Heart right ventricle (tissue), 16 donors: ENCODE data around the gene NDUFS6. TPM values are rescaled to one million over a fixed set of nuclear protein-coding genes. Genes with fewer than 3 reads are reported as not detected.

Experiments
- ATAC-seq, 8 donors: fragments of 200-7000 bp; cut with Tn5 transposase; one replicate each; pipeline ENCODE4 v1.9.1; 2020; ENCODE audit warnings: mild to moderate bottlenecking in 8 of 8, moderate library complexity in 8 of 8, moderate number of reproducible peaks in 1 of 8
- DNase-seq, 2 donors: peaks; one replicate each; pipeline ENCODE4 v3.0.0-alpha.2; 2020
- H3K27ac ChIP-seq, 10 donors: fragments of 200-600 bp; sonication (generic) in 2 of 10; one replicate each; pipeline versions ENCODE4 v1.5.0 to v1.8.0; 2020 to 2022; ENCODE audit warnings: mild to moderate bottlenecking in 3 of 10
- H3K27me3 ChIP-seq, 7 donors: fragments of 200-600 bp; one replicate each; pipeline ENCODE4 v1.8.0; 2021 to 2022; ENCODE audit warnings: mild to moderate bottlenecking in 2 of 7
- H3K36me3 ChIP-seq, 9 donors: fragments of 200-600 bp; sonication (generic) in 1 of 9; one replicate each; pipeline versions ENCODE4 v1.5.0 to v1.8.0; 2020 to 2022; ENCODE audit warnings: mild to moderate bottlenecking in 2 of 9
- H3K4me1 ChIP-seq, 9 donors: fragments of 200-600 bp; sonication (generic) in 1 of 9; one replicate each; pipeline versions ENCODE4 v1.5.0 to v1.8.0; 2020 to 2022; ENCODE audit warnings: mild to moderate bottlenecking in 4 of 9
- H3K4me3 ChIP-seq, 10 donors: fragments of 200-600 bp; sonication (generic) in 2 of 10; one replicate each; pipeline versions ENCODE4 v1.5.0 to v1.8.0; 2020 to 2022; ENCODE audit warnings: mild to moderate bottlenecking in 7 of 10, moderate library complexity in 2 of 10
- H3K9me3 ChIP-seq, 11 donors: fragments of 200-600 bp in 10 of 11; sonication (generic) in 2 of 11; one replicate each; pipeline versions ENCODE4 v1.5.0 to v1.8.0; 2013 to 2022; ENCODE audit warnings: mild to moderate bottlenecking in 2 of 11, control low read depth in 1 of 11, moderate library complexity in 1 of 11
- WGBS, 2 donors: extraction: QIAGEN DNeasy Blood & Tissue Kit; methylation state at CpG; one replicate each; pipeline ENCODE4 v1.1.7; 2013; ENCODE audit warnings: inconsistent platforms in 1 of 2; 5-methylcytosine and 5-hydroxymethylcytosine counted together
- intact Hi-C, 10 donors: fragments of 100-400 bp; cut with DNase I; formaldehyde crosslinking; loops; one replicate each; pipeline versions ENCODE4 v1.11.1 to v1.14.2; 2022
- polyA plus RNA-seq, 2 donors: library from polyadenylated mRNA; stranded (reverse); fragments of 200-250 nt; gene quantifications; one replicate each; pipeline ENCODE4 v1.2.3, GENCODE V29; 2013
- total RNA-seq, 10 donors: library from RNA; stranded (reverse); fragmentation: NEBNext Ultra II Directional in 3 of 10; extraction: Animal tissue kit (Norgen Biotek cat#: 25700) in 3 of 10; gene quantifications; one replicate each; pipeline versions ENCODE4 v1.2.1 to v1.2.4, GENCODE V29; 2021 to 2023
- TF ChIP-seq, protein P1 (sequence below), 9 donors: fragments of 200-600 bp; sonication (generic) in 2 of 9; IDR thresholded peaks; one replicate each; pipeline versions ENCODE4 v1.5.0 to v1.8.0; 2021 to 2022; ENCODE audit warnings: antibody characterized with exemption in 9 of 9, mild to moderate bottlenecking in 5 of 9, moderate library complexity in 1 of 9
- donor health status: Arrhythmogenic right ventricular cardiomyopathy.
- donor health status: ischemic (EF 13 %, LVEDD 7.1; RV severe dilation, severe dysfunction).
- donor health status: healthy with polysubstance abuse.
- donor health status: DM: no; HTN: yes; CAD: no.
- donor health status: DM: no; HTN: no; CAD: no.
- donor health status: ischemic (EF 25% LVEDD 6.9; RV normal size, moderate dysfunction).
- donor health status: ischemic (EF 25% LVEDD 5.7; RV mildly dilated, moderate dysfunction).
- donor health status: healthy.
- donor health status: DM: yes; HTN: yes; CAD: no.
- donor health status: Ischemic cardiomyopathy.
- donor health status: ischemic (EF 35%, LVEDD 5.7; RV mildly dilated, moderate dysfunction).
- donor health status: nonischemic (EF 11% LVEDD 7.7; RV severe dilation, severe dysfunction).
- donor health status: DM: yes; HTN: yes; CAD: no.
- donor health status: PGD.
- donor health status: ischemic (EF 29% LVEDD 5.4; RV normal size, mild dysfunction).
- donor health status: nonischemic (EF 23%, LVEDD 6.1; RV moderate dilation, normal function).

The NDUFS6 gene
- total and polyA plus RNA-seq, 12 donors, result 60.2 to 198 (median 87.9) TPM

DNA sequence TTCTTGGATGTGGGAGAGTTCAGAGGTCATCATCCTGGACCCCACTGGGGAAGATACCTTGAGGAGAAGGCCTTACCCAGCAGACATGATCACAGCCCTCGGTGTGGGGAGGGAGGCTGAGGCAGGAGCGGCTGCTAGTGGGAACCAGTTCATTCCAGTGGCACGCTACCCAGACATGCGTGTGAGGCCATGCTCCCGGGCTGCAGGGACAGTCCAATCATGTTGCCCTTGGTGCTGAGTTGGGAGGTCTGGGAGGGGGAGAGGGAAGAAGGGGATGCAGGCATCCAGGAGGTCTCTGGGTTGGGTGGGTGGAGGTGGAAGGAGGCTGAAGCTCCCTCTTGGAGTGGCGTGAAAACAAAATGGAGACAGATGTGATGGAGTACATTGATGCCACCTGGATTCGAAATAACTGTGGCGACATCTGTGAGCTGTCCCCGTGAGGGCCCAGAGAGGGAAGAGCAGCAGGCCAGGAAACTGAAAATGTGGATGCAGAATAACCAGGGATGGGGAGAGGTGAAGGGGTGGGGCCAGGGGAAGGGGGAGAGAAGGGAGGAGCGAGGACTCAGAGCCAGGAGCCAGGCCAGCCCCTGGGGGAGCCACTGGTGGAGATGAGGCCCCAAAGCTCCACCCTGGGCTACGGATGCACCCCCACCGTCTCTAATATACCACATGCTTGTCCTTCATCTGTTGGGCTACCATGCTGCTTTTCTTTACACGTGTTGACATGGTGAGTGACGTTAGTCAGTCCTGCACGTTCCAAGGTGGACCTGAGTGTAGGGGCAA is 16.2 kb downstream of the NDUFS6 start:
- DNase-seq (no peak), ATAC-seq (peak in 1 of 8 donors; percentile 24)
- peaks cover 5 to 98% (median 52%) of the 10 kb centered on the region in 9 donors for H3K36me3 ChIP-seq
- H3K9me3 ChIP-seq, result peaks cover 0 to 6% (median 0%) of the 10 kb centered on the region in 11 donors
- TF ChIP-seq, protein P1, sequence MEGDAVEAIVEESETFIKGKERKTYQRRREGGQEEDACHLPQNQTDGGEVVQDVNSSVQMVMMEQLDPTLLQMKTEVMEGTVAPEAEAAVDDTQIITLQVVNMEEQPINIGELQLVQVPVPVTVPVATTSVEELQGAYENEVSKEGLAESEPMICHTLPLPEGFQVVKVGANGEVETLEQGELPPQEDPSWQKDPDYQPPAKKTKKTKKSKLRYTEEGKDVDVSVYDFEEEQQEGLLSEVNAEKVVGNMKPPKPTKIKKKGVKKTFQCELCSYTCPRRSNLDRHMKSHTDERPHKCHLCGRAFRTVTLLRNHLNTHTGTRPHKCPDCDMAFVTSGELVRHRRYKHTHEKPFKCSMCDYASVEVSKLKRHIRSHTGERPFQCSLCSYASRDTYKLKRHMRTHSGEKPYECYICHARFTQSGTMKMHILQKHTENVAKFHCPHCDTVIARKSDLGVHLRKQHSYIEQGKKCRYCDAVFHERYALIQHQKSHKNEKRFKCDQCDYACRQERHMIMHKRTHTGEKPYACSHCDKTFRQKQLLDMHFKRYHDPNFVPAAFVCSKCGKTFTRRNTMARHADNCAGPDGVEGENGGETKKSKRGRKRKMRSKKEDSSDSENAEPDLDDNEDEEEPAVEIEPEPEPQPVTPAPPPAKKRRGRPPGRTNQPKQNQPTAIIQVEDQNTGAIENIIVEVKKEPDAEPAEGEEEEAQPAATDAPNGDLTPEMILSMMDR (IDR thresholded peaks at IDR 0.05), result no peak
- H3K4me1 ChIP-seq, result no peaks in the 10 kb centered on the region
- H3K27me3 ChIP-seq, result no peaks in the 10 kb centered on the region
- no peak overlapping the region for H3K27ac ChIP-seq
- no peak overlapping the region for H3K4me3 ChIP-seq
- intact Hi-C loops, result no loop called here
- 79 to 84% methylated on average over 15 of the region's 15 CpGs for WGBS, 2 donors

DNA sequence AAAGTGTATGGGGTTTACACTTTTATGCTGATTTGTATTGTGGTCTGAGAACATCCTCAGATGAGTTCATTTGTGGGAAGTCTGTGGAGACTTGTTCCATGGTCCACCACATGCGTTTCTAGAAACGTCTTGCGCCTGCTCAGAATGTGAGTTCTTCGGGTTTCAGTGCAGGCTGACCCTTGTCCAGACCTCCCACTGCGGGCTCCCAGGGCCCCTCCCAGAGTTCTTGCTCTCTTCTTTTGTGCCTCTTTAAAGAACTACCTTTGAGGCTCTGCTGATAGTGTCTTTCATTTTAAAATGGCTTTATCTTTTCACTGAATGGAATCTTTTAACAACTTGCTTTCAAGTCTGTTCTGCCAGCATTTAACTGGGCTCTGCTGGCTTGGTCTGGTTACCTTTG is 17.6 kb downstream of the NDUFS6 start:
- Histone ChIP-seq H3K27ac (no peak overlapping the region), H3K27me3 (no peaks in the 10 kb centered on the region), H3K4me3 (no peak overlapping the region), H3K4me1 (no peaks in the 10 kb centered on the region), H3K9me3 (peaks cover 0 to 6% (median 0%) of the 10 kb centered on the region in 11 donors), H3K36me3 (peaks cover 5 to 99% (median 49%) of the 10 kb centered on the region in 9 donors)
- no peak for DNase-seq
- WGBS, 2 donors, result 73 to 87% methylated on average over 5 of the region's 5 CpGs
- intact Hi-C loops, result no loop called here
- no peak for ATAC-seq
- TF ChIP-seq, protein P1 (IDR thresholded peaks at IDR 0.05), result no peak

DNA sequence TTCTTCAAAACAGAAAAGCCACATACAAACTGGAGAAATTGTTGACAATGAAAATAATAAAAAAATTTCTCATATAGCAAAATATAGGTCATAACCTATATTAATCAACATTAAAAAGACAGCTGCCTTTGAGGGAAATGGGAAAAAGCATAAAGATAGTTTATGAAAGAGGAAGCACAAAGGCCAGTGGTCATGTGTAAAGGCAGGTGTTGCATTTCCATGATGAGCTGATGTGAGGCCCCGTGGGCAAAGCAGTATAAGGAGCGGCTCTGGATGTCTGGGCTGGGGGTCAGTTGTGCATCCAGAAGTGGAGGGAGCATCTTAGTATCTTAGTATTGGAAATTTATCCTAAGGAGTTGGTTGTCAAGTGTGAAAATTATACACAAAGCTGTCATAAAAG is 18.3 kb downstream of the NDUFS6 start:
- Histone ChIP-seq H3K9me3 (peaks cover 0 to 6% (median 0%) of the 10 kb centered on the region in 11 donors), H3K27me3 (no peaks in the 10 kb centered on the region), H3K27ac (no peak overlapping the region), H3K36me3 (peaks cover 5 to 99% (median 43%) of the 10 kb centered on the region in 9 donors), H3K4me1 (no peaks in the 10 kb centered on the region), H3K4me3 (no peak overlapping the region)
- ATAC-seq, result no peak
- TF ChIP-seq, protein P1 (IDR thresholded peaks at IDR 0.05), result no peak
- 97% methylated on average over 2 of the region's 2 CpGs for WGBS, 2 donors
- intact Hi-C loops, result no loop called here
- no peak for DNase-seq

DNA sequence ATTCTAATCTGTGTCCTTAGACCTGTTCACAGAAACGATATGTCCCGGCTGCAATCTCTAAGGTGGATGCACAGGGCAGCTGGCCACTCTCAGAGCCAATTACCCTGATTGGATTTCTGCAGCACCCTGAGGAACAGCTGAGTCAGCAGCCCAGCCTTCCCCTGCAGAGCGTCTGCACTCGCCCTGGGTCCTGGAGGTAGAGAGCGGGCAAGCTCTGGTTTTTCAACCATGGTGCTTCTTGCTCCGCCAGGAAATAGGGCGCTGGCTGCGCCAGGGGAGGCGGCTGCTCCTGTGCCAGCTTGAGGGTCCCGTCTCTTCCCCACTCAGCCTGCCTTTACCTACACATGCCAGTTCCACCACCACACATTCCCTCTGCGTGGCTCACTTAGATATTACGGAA is 19.2 kb downstream of the NDUFS6 start:
- H3K4me1 ChIP-seq, result no peaks in the 10 kb centered on the region
- no peak overlapping the region for H3K4me3 ChIP-seq
- peaks cover 5 to 99% (median 34%) of the 10 kb centered on the region in 9 donors for H3K36me3 ChIP-seq
- no peak overlapping the region for H3K27ac ChIP-seq
- intact Hi-C loops, result no loop called here
- no peaks in the 10 kb centered on the region for H3K27me3 ChIP-seq
- DNase-seq (no peak), ATAC-seq (no peak)
- 85 to 87% methylated on average over 12 of the region's 12 CpGs for WGBS, 2 donors
- peaks cover 0 to 6% (median 0%) of the 10 kb centered on the region in 11 donors for H3K9me3 ChIP-seq
- TF ChIP-seq, protein P1 (IDR thresholded peaks at IDR 0.05), result no peak
